ENCODE measurements around the gene S100A1.

S100A1 gene

DNA sequence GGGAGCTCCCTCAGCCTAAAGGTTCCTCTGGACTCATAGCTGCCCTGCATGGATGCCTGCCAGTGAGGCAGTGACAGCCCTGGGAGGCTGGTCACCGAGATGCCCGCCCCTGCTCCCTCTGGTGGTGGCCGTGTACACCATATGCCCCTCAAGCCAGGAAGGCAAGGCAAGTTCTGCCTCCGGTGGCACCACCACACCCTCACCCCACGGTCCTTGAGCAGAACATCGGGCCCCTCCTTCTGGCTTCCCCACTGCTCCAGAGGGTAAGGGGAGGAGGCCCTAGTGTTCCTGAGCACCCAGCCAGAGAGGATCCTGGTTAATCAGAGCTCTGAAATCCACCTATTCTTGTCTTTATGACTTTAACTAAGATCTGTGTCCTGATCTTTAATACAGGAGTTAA is 10.6 kb upstream of the S100A1 start:
- Histone ChIP-seq H2BK15ac (ENCODE audit: low read length) (no peak overlapping the region), H4K91ac (ENCODE audit: low read depth, low read length, poor library complexity) (no peak overlapping the region), H3K18ac (ENCODE audit: low read length) (no peak overlapping the region), H3K36me3 (replicated peaks in 1 of 2; ENCODE audit: control insufficient read depth in 2 of 2, insufficient read depth in 2 of 2, low read length in 2 of 2) (peaks cover 4 to 28% of the 10 kb centered on the region in 2 donors), H3K4ac (ENCODE audit: low read length) (no peak overlapping the region), H3K23ac (ENCODE audit: low read depth, low read length, poor library complexity) (peak overlapping the region; percentile 83), H2AFZ (ENCODE audit: low read length) (no peak overlapping the region), H2BK12ac (ENCODE audit: low read length) (no peak overlapping the region), H2BK120ac (ENCODE audit: low read depth, low read length) (no peak overlapping the region), H3K14ac (ENCODE audit: low read length) (no peak overlapping the region), H4K8ac (ENCODE audit: low read depth, low read length) (no peak overlapping the region), H3K27me3 (ENCODE audit: control insufficient read depth in 3 of 3, insufficient read depth in 3 of 3, low read depth in 1 of 3, low read length in 3 of 3) (no peaks in the 10 kb centered on the region), H3K79me1 (ENCODE audit: low read depth, low read length) (no peaks in the 10 kb centered on the region), H2AK5ac (ENCODE audit: low read depth, low read length) (no peak overlapping the region), H3K9me3 (replicated peaks in 1 of 2; ENCODE audit: control insufficient read depth in 2 of 2, insufficient read depth in 1 of 2, low read depth in 1 of 2, low read length in 2 of 2) (no peaks in the 10 kb centered on the region), H3K27ac (replicated peaks; ENCODE audit: low read length) (no peak overlapping the region), H3K9ac (ENCODE audit: low read depth, low read length, poor library complexity) (no peak overlapping the region), H2BK5ac (ENCODE audit: low read length) (no peak overlapping the region), H3K4me3 (ENCODE audit: low read length in 2 of 2) (no peak overlapping the region), H3K4me2 (ENCODE audit: insufficient read depth, low read length, poor library complexity, severe bottlenecking) (no peak overlapping the region), H3K4me1 (ENCODE audit: control insufficient read depth in 2 of 2, insufficient read depth in 1 of 2, low read depth in 1 of 2, low read length in 2 of 2) (peaks cover 0 to 3% of the 10 kb centered on the region in 2 donors)
- peak; percentile 37 for DNase-seq (ENCODE audit: low spot score)
- WGBS, 2 donors (ENCODE audit: extremely low coverage in 2 of 2, insufficient read length in 2 of 2, insufficient replicate concordance in 1 of 2), result no CpG with 5 or more reads among the region's 6 CpGs

DNA sequence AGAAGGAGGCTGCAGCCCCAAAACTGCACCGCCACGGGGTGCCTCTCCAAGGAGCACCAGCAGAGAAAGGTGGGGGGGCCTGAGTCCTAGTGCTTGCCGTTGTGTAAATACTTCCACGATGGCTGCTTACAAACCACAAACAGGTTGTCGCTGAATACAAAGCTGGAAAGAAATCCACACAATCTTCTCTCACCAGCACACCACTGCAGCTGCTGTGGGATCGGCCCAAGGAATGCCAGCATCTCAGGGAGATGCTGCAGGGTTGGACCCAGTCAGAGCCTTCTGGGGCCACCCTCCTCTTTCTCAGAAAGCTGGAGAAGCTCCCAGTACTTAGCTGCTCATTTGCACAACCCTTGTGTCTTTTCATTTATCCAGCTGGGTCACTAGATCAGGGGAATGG is 9.1 kb upstream of the S100A1 start:
- H3K14ac ChIP-seq (ENCODE audit: low read length), result no peak overlapping the region
- H3K9ac ChIP-seq (ENCODE audit: low read depth, low read length, poor library complexity), result no peak overlapping the region
- H2BK5ac ChIP-seq (ENCODE audit: low read length), result no peak overlapping the region
- H2AK5ac ChIP-seq (ENCODE audit: low read depth, low read length), result no peak overlapping the region
- no peak overlapping the region for H3K4me2 ChIP-seq (ENCODE audit: insufficient read depth, low read length, poor library complexity, severe bottlenecking)
- no peak overlapping the region for H2AFZ ChIP-seq (ENCODE audit: low read length)
- H3K27me3 ChIP-seq (ENCODE audit: control insufficient read depth in 3 of 3, insufficient read depth in 3 of 3, low read depth in 1 of 3, low read length in 3 of 3), result no peaks in the 10 kb centered on the region
- H2BK15ac ChIP-seq (ENCODE audit: low read length), result no peak overlapping the region
- H3K23ac ChIP-seq (ENCODE audit: low read depth, low read length, poor library complexity), result no peak overlapping the region
- no peak overlapping the region for H4K91ac ChIP-seq (ENCODE audit: low read depth, low read length, poor library complexity)
- H3K4ac ChIP-seq (ENCODE audit: low read length), result no peak overlapping the region
- H2BK12ac ChIP-seq (ENCODE audit: low read length), result no peak overlapping the region
- H3K9me3 ChIP-seq (replicated peaks in 1 of 2; ENCODE audit: control insufficient read depth in 2 of 2, insufficient read depth in 1 of 2, low read depth in 1 of 2, low read length in 2 of 2), result no peaks in the 10 kb centered on the region
- WGBS, 2 donors (ENCODE audit: extremely low coverage in 2 of 2, insufficient read length in 2 of 2, insufficient replicate concordance in 1 of 2), result no CpG with 5 or more reads among the region's 6 CpGs
- H4K8ac ChIP-seq (ENCODE audit: low read depth, low read length), result no peak overlapping the region
- no peak overlapping the region for H2BK120ac ChIP-seq (ENCODE audit: low read depth, low read length)
- H3K27ac ChIP-seq (replicated peaks; ENCODE audit: low read length), result no peak overlapping the region
- DNase-seq (ENCODE audit: low spot score), result no peak
- no peak overlapping the region for H3K4me3 ChIP-seq (ENCODE audit: low read length in 2 of 2)
- H3K36me3 ChIP-seq (replicated peaks in 1 of 2; ENCODE audit: control insufficient read depth in 2 of 2, insufficient read depth in 2 of 2, low read length in 2 of 2), result peaks cover 4 to 39% of the 10 kb centered on the region in 2 donors
- H3K79me1 ChIP-seq (ENCODE audit: low read depth, low read length), result no peaks in the 10 kb centered on the region
- no peaks in the 10 kb centered on the region for H3K4me1 ChIP-seq (ENCODE audit: control insufficient read depth in 2 of 2, insufficient read depth in 1 of 2, low read depth in 1 of 2, low read length in 2 of 2)
- H3K18ac ChIP-seq (ENCODE audit: low read length), result no peak overlapping the region

DNA sequence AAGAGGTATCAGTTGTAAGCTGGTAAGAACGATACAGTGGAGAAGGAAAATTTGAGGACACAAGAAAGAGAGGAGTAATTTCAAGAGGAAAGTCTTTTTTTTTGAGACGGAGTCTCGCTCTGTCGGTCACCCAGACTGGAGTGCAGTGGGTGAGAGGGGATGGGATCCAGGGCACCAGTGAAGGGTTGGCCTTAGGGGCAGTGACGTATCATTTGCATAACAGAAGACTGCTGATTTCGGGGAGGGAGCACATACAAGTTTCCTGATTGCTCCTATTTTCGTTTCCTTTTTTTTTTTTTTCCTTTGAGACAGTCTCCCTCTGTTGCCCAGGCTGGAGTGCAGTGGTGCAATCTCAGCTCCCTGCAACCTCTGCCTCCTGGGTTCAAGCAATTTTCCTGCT is 5.1 kb upstream of the S100A1 start:
- Histone ChIP-seq H2BK15ac (ENCODE audit: low read length) (no peak overlapping the region), H2AK5ac (ENCODE audit: low read depth, low read length) (no peak overlapping the region), H3K23ac (ENCODE audit: low read depth, low read length, poor library complexity) (no peak overlapping the region), H3K9ac (ENCODE audit: low read depth, low read length, poor library complexity) (no peak overlapping the region), H4K8ac (ENCODE audit: low read depth, low read length) (no peak overlapping the region), H3K4me2 (ENCODE audit: insufficient read depth, low read length, poor library complexity, severe bottlenecking) (no peak overlapping the region), H3K79me1 (ENCODE audit: low read depth, low read length) (peaks cover 3% of the 10 kb centered on the region), H2AFZ (ENCODE audit: low read length) (no peak overlapping the region), H2BK120ac (ENCODE audit: low read depth, low read length) (no peak overlapping the region), H3K4me1 (ENCODE audit: control insufficient read depth in 2 of 2, insufficient read depth in 1 of 2, low read depth in 1 of 2, low read length in 2 of 2) (peaks cover 10 to 11% of the 10 kb centered on the region in 2 donors), H3K4ac (ENCODE audit: low read length) (no peak overlapping the region), H3K4me3 (ENCODE audit: low read length in 2 of 2) (no peak overlapping the region), H3K9me3 (replicated peaks in 1 of 2; ENCODE audit: control insufficient read depth in 2 of 2, insufficient read depth in 1 of 2, low read depth in 1 of 2, low read length in 2 of 2) (no peaks in the 10 kb centered on the region), H3K18ac (ENCODE audit: low read length) (no peak overlapping the region), H3K36me3 (replicated peaks in 1 of 2; ENCODE audit: control insufficient read depth in 2 of 2, insufficient read depth in 2 of 2, low read length in 2 of 2) (peaks cover 4 to 50% of the 10 kb centered on the region in 2 donors), H2BK12ac (ENCODE audit: low read length) (no peak overlapping the region), H3K27me3 (ENCODE audit: control insufficient read depth in 3 of 3, insufficient read depth in 3 of 3, low read depth in 1 of 3, low read length in 3 of 3) (no peaks in the 10 kb centered on the region), H3K14ac (ENCODE audit: low read length) (no peak overlapping the region), H4K91ac (ENCODE audit: low read depth, low read length, poor library complexity) (no peak overlapping the region), H2BK5ac (ENCODE audit: low read length) (no peak overlapping the region), H3K27ac (replicated peaks; ENCODE audit: low read length) (no peak overlapping the region)
- WGBS, 2 donors (ENCODE audit: extremely low coverage in 2 of 2, insufficient read length in 2 of 2, insufficient replicate concordance in 1 of 2), result no CpG with 5 or more reads among the region's 7 CpGs
- DNase-seq (ENCODE audit: low spot score), result no peak

DNA sequence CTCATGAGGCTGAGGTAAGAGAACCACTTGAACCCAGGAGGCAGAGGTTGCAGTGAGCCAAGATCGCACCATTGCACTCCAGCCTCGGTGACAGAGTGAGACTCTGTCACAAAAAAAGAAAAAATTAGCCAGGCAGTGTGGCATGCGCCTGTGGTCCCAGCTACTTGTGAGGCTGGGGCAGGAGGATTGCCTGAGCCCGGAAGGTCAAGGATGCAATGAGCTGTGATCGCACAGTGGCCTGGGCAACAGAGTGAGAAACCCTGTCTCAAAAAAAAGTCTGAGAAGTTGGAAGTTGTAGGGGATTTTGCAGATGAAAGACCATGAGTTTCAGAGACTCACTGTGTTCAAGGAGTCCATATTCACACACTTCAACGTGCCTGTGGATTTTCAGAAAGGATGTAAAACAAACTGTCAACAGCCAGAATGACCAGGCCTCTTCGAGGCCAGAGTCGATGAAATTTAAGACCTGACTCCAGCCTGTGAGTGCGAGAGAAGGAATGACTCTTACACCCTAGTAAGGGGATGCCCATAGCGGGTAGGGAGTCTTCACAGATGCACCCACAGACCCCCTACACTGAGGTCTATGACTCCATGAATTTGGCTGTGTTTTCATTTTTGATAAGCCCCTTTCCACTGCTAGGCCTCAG is 3.1 kb upstream of the S100A1 start:
- no peaks in the 10 kb centered on the region for H3K9me3 ChIP-seq (replicated peaks in 1 of 2; ENCODE audit: control insufficient read depth in 2 of 2, insufficient read depth in 1 of 2, low read depth in 1 of 2, low read length in 2 of 2)
- no peak overlapping the region for H3K4me3 ChIP-seq (ENCODE audit: low read length in 2 of 2)
- no peak overlapping the region for H3K4me2 ChIP-seq (ENCODE audit: insufficient read depth, low read length, poor library complexity, severe bottlenecking)
- no peak overlapping the region for H2BK12ac ChIP-seq (ENCODE audit: low read length)
- no peak overlapping the region for H3K4ac ChIP-seq (ENCODE audit: low read length)
- no peak overlapping the region for H2BK15ac ChIP-seq (ENCODE audit: low read length)
- H3K27me3 ChIP-seq (ENCODE audit: control insufficient read depth in 3 of 3, insufficient read depth in 3 of 3, low read depth in 1 of 3, low read length in 3 of 3), result no peaks in the 10 kb centered on the region
- H3K4me1 ChIP-seq (ENCODE audit: control insufficient read depth in 2 of 2, insufficient read depth in 1 of 2, low read depth in 1 of 2, low read length in 2 of 2), result peaks cover 12 to 13% of the 10 kb centered on the region in 2 donors
- no peak overlapping the region for H2BK5ac ChIP-seq (ENCODE audit: low read length)
- no peak overlapping the region for H3K18ac ChIP-seq (ENCODE audit: low read length)
- no peak overlapping the region for H3K23ac ChIP-seq (ENCODE audit: low read depth, low read length, poor library complexity)
- H3K9ac ChIP-seq (ENCODE audit: low read depth, low read length, poor library complexity), result no peak overlapping the region
- no peak overlapping the region for H4K8ac ChIP-seq (ENCODE audit: low read depth, low read length)
- no CpG with 5 or more reads among the region's 10 CpGs for WGBS, 2 donors (ENCODE audit: extremely low coverage in 2 of 2, insufficient read length in 2 of 2, insufficient replicate concordance in 1 of 2)
- H3K14ac ChIP-seq (ENCODE audit: low read length), result no peak overlapping the region
- H2AK5ac ChIP-seq (ENCODE audit: low read depth, low read length), result no peak overlapping the region
- H2BK120ac ChIP-seq (ENCODE audit: low read depth, low read length), result no peak overlapping the region
- no peak overlapping the region for H3K27ac ChIP-seq (replicated peaks; ENCODE audit: low read length)
- H4K91ac ChIP-seq (ENCODE audit: low read depth, low read length, poor library complexity), result no peak overlapping the region
- no peak for DNase-seq (ENCODE audit: low spot score)
- H3K79me1 ChIP-seq (ENCODE audit: low read depth, low read length), result peaks cover 3% of the 10 kb centered on the region
- peaks cover 0 to 35% of the 10 kb centered on the region in 2 donors for H3K36me3 ChIP-seq (replicated peaks in 1 of 2; ENCODE audit: control insufficient read depth in 2 of 2, insufficient read depth in 2 of 2, low read length in 2 of 2)
- no peak overlapping the region for H2AFZ ChIP-seq (ENCODE audit: low read length)
